H1 (cell line): ENCODE results near the gene HDAC9. TPM values are rescaled to one million over a fixed set of nuclear protein-coding genes. Genes with fewer than 3 reads are reported as not detected.

ENCODE experiments used
- CTCF ChIA-PET: fragments of 300-600 bp; sonication (Branson Sonifier 250); formaldehyde crosslinking; loops from one replicate; lab custom pipeline; 2021; ENCODE audit not compliant: partially characterized antibody; lab: Charles Lee
- POLR2A ChIA-PET: fragments of 300-600 bp; sonication (Branson Sonifier 250); formaldehyde crosslinking; loops from one replicate; lab custom pipeline; 2021; ENCODE audit warnings: inconsistent platforms; ENCODE audit not compliant: partially characterized antibody; lab: Charles Lee
- DNase-seq, 2 experiments: peaks; one replicate each; pipeline versions ENCODE4 v3.0.0 to v3.0.0-alpha.2; 2010 to 2022; ENCODE audit warnings: low spot score in 2 of 2, low read depth in 1 of 2, mixed read lengths in 1 of 2
- FAIRE-seq: peaks from 2 replicates; lab custom pipeline; 2011; peaks lifted over from hg19 to GRCh38; lab: Jason Lieb, UNC
- H2AFZ ChIP-seq: 2 replicates; pipeline ENCODE4 v1.8.1; 2012; ENCODE audit warnings: low read length, inconsistent platforms
- H2AK5ac ChIP-seq: 2 replicates; pipeline ENCODE4 v1.6.1; 2013; ENCODE audit warnings: low read depth, low read length
- H2BK120ac ChIP-seq: replicated peaks from 2 replicates; pipeline ENCODE3; 2013; ENCODE audit warnings: low read depth, low read length, inconsistent platforms
- H2BK12ac ChIP-seq: 2 replicates; pipeline ENCODE4 v1.6.1; 2013; ENCODE audit warnings: low read depth, low read length
- H2BK15ac ChIP-seq: 2 replicates; pipeline ENCODE4 v1.6.1; 2013; ENCODE audit warnings: low read length
- H2BK20ac ChIP-seq: 2 replicates; pipeline ENCODE4 v1.6.1; 2013; ENCODE audit warnings: low read length
- H2BK5ac ChIP-seq: 2 replicates; pipeline ENCODE4 v1.6.1; 2013; ENCODE audit warnings: low read depth, low read length
- H3K14ac ChIP-seq: 2 replicates; pipeline ENCODE4 v1.6.1; 2013; ENCODE audit warnings: inconsistent platforms; ENCODE audit not compliant: insufficient read length
- H3K18ac ChIP-seq: 2 replicates; pipeline ENCODE4 v1.6.1; 2013; ENCODE audit warnings: low read length; ENCODE audit errors: extremely low read depth
- H3K23ac ChIP-seq: 2 replicates; pipeline ENCODE4 v1.6.1; 2013; ENCODE audit warnings: inconsistent platforms; ENCODE audit not compliant: insufficient read length
- H3K23me2 ChIP-seq: 2 replicates; pipeline ENCODE4 v1.6.1; 2013; ENCODE audit warnings: low read depth, low read length
- H3K27ac ChIP-seq: 2 replicates; pipeline ENCODE4 v1.6.1; 2011; ENCODE audit warnings: low read depth, low read length, inconsistent platforms
- H3K27me3 ChIP-seq, 4 experiments: replicated peaks in 1 of 4; 1 replicate in 1 of 4; 2 replicates in 3 of 4; pipeline versions ENCODE4 v1.6.1 to v1.8.1; 2011 to 2013; ENCODE audit warnings: low read length in 3 of 4, mild to moderate bottlenecking in 3 of 4, inconsistent platforms in 2 of 4, mixed read lengths in 2 of 4, moderate library complexity in 1 of 4; ENCODE audit not compliant: control insufficient read depth in 3 of 4, insufficient read depth in 3 of 4; ENCODE audit errors: extremely low read depth in 1 of 4
- H3K36me3 ChIP-seq, 4 experiments: 2 replicates each; pipeline versions ENCODE4 v1.6.1 to v1.8.1; 2011 to 2013; ENCODE audit warnings: mild to moderate bottlenecking in 4 of 4, low read length in 3 of 4, moderate library complexity in 2 of 4, control low read depth in 1 of 4, inconsistent platforms in 1 of 4; ENCODE audit not compliant: insufficient read depth in 4 of 4, control insufficient read depth in 2 of 4
- H3K4ac ChIP-seq: replicated peaks from 2 replicates; pipeline ENCODE3; 2013; ENCODE audit warnings: low read length, low read depth, mixed read lengths, inconsistent platforms; ENCODE audit not compliant: insufficient read length
- H3K4me1 ChIP-seq, 4 experiments: replicated peaks in 1 of 4; 1 replicate in 1 of 4; 2 replicates in 3 of 4; pipeline versions ENCODE4 v1.6.1 to v1.8.1; 2011 to 2013; ENCODE audit warnings: low read length in 3 of 4, inconsistent platforms in 2 of 4, mixed read lengths in 1 of 4; ENCODE audit not compliant: insufficient read depth in 4 of 4, control insufficient read depth in 3 of 4
- H3K4me2 ChIP-seq, 2 experiments: 2 replicates each; pipeline versions ENCODE4 v1.6.1 to v1.8.1; 2011 to 2013; ENCODE audit warnings: low read depth in 2 of 2, low read length in 2 of 2, control low read depth in 1 of 2, inconsistent platforms in 1 of 2, mild to moderate bottlenecking in 1 of 2; ENCODE audit not compliant: insufficient read depth in 1 of 2
- H3K4me3 ChIP-seq, 4 experiments: fragments of 200-600, 300-600 bp in 1 of 4; sonication (generic), shearing (Covaris generic), sonication (Bioruptor Twin) in 1 of 4; 2 replicates each; pipeline versions ENCODE4 v1.5.1 to v1.8.1; 2011 to 2016; ENCODE audit warnings: low read length in 4 of 4, low read depth in 3 of 4, control low read depth in 2 of 4, inconsistent platforms in 2 of 4, mild to moderate bottlenecking in 2 of 4, mixed read lengths in 1 of 4, moderate library complexity in 1 of 4; ENCODE audit not compliant: insufficient read depth in 2 of 4; ENCODE audit errors: extremely low read depth in 1 of 4
- H3K56ac ChIP-seq: replicated peaks from 2 replicates; pipeline ENCODE3; 2013; ENCODE audit warnings: low read depth, mild to moderate bottlenecking, mixed read lengths, low read length, inconsistent platforms; ENCODE audit not compliant: insufficient read length
- H3K79me1 ChIP-seq: 2 replicates; pipeline ENCODE4 v1.6.1; 2013; ENCODE audit warnings: low read depth, low read length, control low read depth
- H3K79me2 ChIP-seq, 2 experiments: 2 replicates each; pipeline versions ENCODE4 v1.6.1 to v1.8.1; 2012 to 2013; ENCODE audit warnings: low read length in 2 of 2, mild to moderate bottlenecking in 2 of 2, inconsistent platforms in 1 of 2; ENCODE audit not compliant: insufficient read depth in 2 of 2, control insufficient read depth in 1 of 2
- H3K9ac ChIP-seq, 4 experiments: replicated peaks in 1 of 4; 1 replicate in 1 of 4; 2 replicates in 3 of 4; pipeline versions ENCODE4 v1.6.1 to v1.8.1; 2011 to 2013; ENCODE audit warnings: low read depth in 3 of 4, low read length in 3 of 4, control low read depth in 2 of 4, mild to moderate bottlenecking in 2 of 4, moderate library complexity in 2 of 4, inconsistent platforms in 1 of 4; ENCODE audit errors: extremely low read depth in 1 of 4
- H3K9me3 ChIP-seq, 2 experiments: 2 replicates each; pipeline versions ENCODE4 v1.6.1 to v1.8.1; 2012 to 2013; ENCODE audit warnings: mild to moderate bottlenecking in 2 of 2, moderate library complexity in 2 of 2, control low read depth in 1 of 2, inconsistent platforms in 1 of 2, low read depth in 1 of 2, low read length in 1 of 2, mixed read lengths in 1 of 2; ENCODE audit not compliant: insufficient read depth in 2 of 2
- H4K20me1 ChIP-seq, 2 experiments: replicated peaks in 1 of 2; 2 replicates each; pipeline versions ENCODE3 to v1.8.1; 2011 to 2013; ENCODE audit warnings: inconsistent platforms in 2 of 2, low read length in 2 of 2, mild to moderate bottlenecking in 1 of 2; ENCODE audit not compliant: insufficient read depth in 2 of 2, control insufficient read depth in 1 of 2
- H4K5ac ChIP-seq: 2 replicates; pipeline ENCODE4 v1.6.1; 2013; ENCODE audit warnings: low read length, low read depth, mixed read lengths, inconsistent platforms; ENCODE audit not compliant: insufficient read length
- H4K8ac ChIP-seq: 2 replicates; pipeline ENCODE4 v1.8.0; 2013; ENCODE audit warnings: mild to moderate bottlenecking, moderate library complexity, low read length, inconsistent platforms; ENCODE audit not compliant: insufficient read depth; ENCODE audit errors: extremely low read depth
- H4K91ac ChIP-seq: replicated peaks from 2 replicates; pipeline ENCODE3; 2013; ENCODE audit warnings: low read length, mixed read lengths, inconsistent platforms; ENCODE audit not compliant: insufficient read length
- ASH2L ChIP-seq: fragments of 200-600, 300-600 bp; sonication (generic); IDR thresholded peaks from one replicate; pipeline ENCODE4 v1.7.1; 2017; ENCODE audit warnings: low read length
- BRCA1 ChIP-seq: IDR thresholded peaks from 2 replicates; pipeline ENCODE4 v1.6.1; 2012; ENCODE audit warnings: low read depth, low read length, improper control_type of control experiment
- CREB1 ChIP-seq: IDR thresholded peaks from 2 replicates; pipeline ENCODE4 v1.6.1; 2012; ENCODE audit warnings: inconsistent platforms
- CTCF ChIP-seq, 3 experiments: IDR thresholded peaks; 1 replicate in 2 of 3; 2 replicates in 1 of 3; pipeline versions ENCODE4 v1.5.1 to v1.6.1; 2011; ENCODE audit warnings: low read length in 3 of 3, mild to moderate bottlenecking in 3 of 3, inconsistent platforms in 2 of 3, low read depth in 1 of 3, moderate library complexity in 1 of 3; ENCODE audit not compliant: insufficient read depth in 1 of 3; ENCODE audit errors: control extremely low read depth in 1 of 3
- EP300 ChIP-seq, 2 experiments: IDR thresholded peaks; 1 replicate in 1 of 2; 2 replicates in 1 of 2; pipeline ENCODE4 v1.6.1; 2011 to 2012; ENCODE audit warnings: low read depth in 2 of 2, low read length in 2 of 2, mild to moderate bottlenecking in 2 of 2, borderline replicate concordance in 1 of 2, inconsistent platforms in 1 of 2, moderate library complexity in 1 of 2
- MAX ChIP-seq: IDR thresholded peaks from 2 replicates; pipeline ENCODE4 v1.6.1; 2012; ENCODE audit warnings: inconsistent platforms
- POLR2AphosphoS5 ChIP-seq: IDR thresholded peaks from 2 replicates; pipeline ENCODE4 v1.6.1; 2011; ENCODE audit warnings: low read depth, low read length
- RNF2 ChIP-seq: fragments of 200-900, 300-1000 bp; sonication (generic); IDR thresholded peaks from 2 replicates; pipeline ENCODE4 v1.7.1; 2016; ENCODE audit warnings: borderline replicate concordance, low read depth, mild to moderate bottlenecking, antibody characterized with exemption, low read length; ENCODE audit not compliant: poor library complexity, severe bottlenecking; ENCODE audit errors: missing control alignments
- SP2 ChIP-seq: IDR thresholded peaks from 2 replicates; pipeline ENCODE4 v1.6.1; 2012; ENCODE audit warnings: mild to moderate bottlenecking, low read length, inconsistent platforms
- USF2 ChIP-seq: IDR thresholded peaks from 2 replicates; pipeline ENCODE4 v1.6.1; 2011; ENCODE audit warnings: low read length, improper control_type of control experiment
- WGBS, 2 experiments: shearing (Covaris generic) in 1 of 2; methylation state at CpG; one replicate each; pipeline versions ENCODE4 v1.1.6 to v1.1.7; 2013 to 2015; ENCODE audit warnings: low lambda C conversion rate in 2 of 2, mixed read lengths in 2 of 2, inconsistent platforms in 1 of 2, low coverage in 1 of 2, missing lambda C conversion rate in 1 of 2; ENCODE audit not compliant: insufficient replicate concordance in 2 of 2, insufficient coverage in 1 of 2, insufficient read length in 1 of 2; ENCODE audit errors: extremely low coverage in 1 of 2, missing lambda C conversion rate in 1 of 2; 5-methylcytosine and 5-hydroxymethylcytosine counted together
- polyA plus RNA-seq, 7 experiments: library from polyadenylated mRNA; depleted of rRNA in 3 of 7; stranded (reverse) in 5 of 7; unstranded in 2 of 7; fragments of >200 nt in 5 of 7; fragments of 200-250 nt in 2 of 7; gene quantifications; 1 replicate in 5 of 7; 2 replicates in 1 of 7; 4 replicates in 1 of 7; pipeline versions ENCODE4 v1.2.1 to v1.2.3, GENCODE V29; 2011 to 2013; ENCODE audit warnings: missing spikeins in 2 of 7, mixed read lengths in 2 of 7
- total RNA-seq: library from RNA; stranded (reverse); fragmentation: NEBNext Ultra II Directional; extraction: Animal tissue kit (Norgen Biotek cat#: 25700); gene quantifications from 2 replicates; pipeline ENCODE4 v1.2.1, GENCODE V29; 2021

The HDAC9 gene
- total and polyA plus RNA-seq, 2 of the 8 experiments (the other 6 are each of a cell fraction or from before 2014, with no cell fraction given): 9.5 to 13.1 TPM

GRCh38 chr7:18464830-18465229 is 30.7 kb upstream of the HDAC9 start:
- Histone ChIP-seq H4K91ac (no peak overlapping the region), H4K5ac (no peak overlapping the region), H4K8ac (no peak overlapping the region), H3K79me1 (no peaks in the 10 kb centered on the region), H3K27me3 (no peaks in the 10 kb centered on the region), H3K79me2 (no peaks in the 10 kb centered on the region), H3K23ac (no peak overlapping the region), H3K4ac (no peak overlapping the region), H2BK12ac (no peak overlapping the region), H2BK20ac (no peak overlapping the region), H3K36me3 (no peaks in the 10 kb centered on the region), H3K4me3 (no peak overlapping the region), H3K18ac (no peak overlapping the region), H3K23me2 (no peaks in the 10 kb centered on the region), H3K27ac (no peak overlapping the region), H3K4me2 (no peak overlapping the region), H2BK15ac (no peak overlapping the region), H2BK5ac (no peak overlapping the region), H4K20me1 (no peaks in the 10 kb centered on the region), H2AFZ (no peak overlapping the region), H3K14ac (no peak overlapping the region), H3K56ac (no peak overlapping the region), H2AK5ac (no peak overlapping the region), H3K9ac (no peak overlapping the region), H3K9me3 (no peaks in the 10 kb centered on the region), H2BK120ac (no peak overlapping the region), H3K4me1 (no peaks in the 10 kb centered on the region)
- CTCF ChIA-PET: interaction anchor here (2.2 kb wide), 1 partner anchor 126 kb away, joined by 4 read pairs; no protein-coding TSS in a partner anchor
- POLR2A ChIA-PET: no interaction called here
- 90% methylated on average over 1 of the region's 1 CpG; no CpG with 5 or more reads in 1 of the 2 experiments for WGBS, 2 experiments
- no peak for DNase-seq
- FAIRE-seq: no peak
- TF ChIP-seq SP2 (no peak), CREB1 (no peak), CTCF (IDR thresholded peaks at IDR 0.05; ENCODE audit: control extremely low read depth in 1 of 3, insufficient read depth in 1 of 3, low read depth in 1 of 3, low read length in 3 of 3) (no peak), POLR2AphosphoS5 (no peak), USF2 (no peak), RNF2 (no peak), ASH2L (no peak), BRCA1 (no peak), MAX (no peak), EP300 (IDR thresholded peaks at IDR 0.05; ENCODE audit: borderline replicate concordance in 1 of 2, low read depth in 2 of 2, low read length in 2 of 2) (no peak)
